BLaER1 treated with 17β-estradiol and CSF1 and Interleukin-3, amounts not matched to agents 10 nM and 100 nM (cell line): ENCODE data around the gene FLYWCH2.
A peak's percentile ranks its signal among the peaks of the same experiment; 100 is the strongest.
"Not testable (repeated sequence)": the region's sequence is repeated elsewhere in the genome, so short reads cannot be mapped to it uniquely, and the experiment has no call there.

Experiments used
- H3K27ac ChIP-seq, 11 experiments: shearing (Covaris generic); formaldehyde crosslinking; 2 replicates each; pipeline ENCODE4 v1.8.1; 2022
- H3K27me3 ChIP-seq, 11 experiments: shearing (Covaris generic); formaldehyde crosslinking; 2 replicates each; pipeline ENCODE4 v1.8.1; 2022
- H3K36me3 ChIP-seq, 11 experiments: shearing (Covaris generic); formaldehyde crosslinking; 2 replicates each; pipeline ENCODE4 v1.8.1; 2022
- H3K4me1 ChIP-seq, 10 experiments: shearing (Covaris generic); formaldehyde crosslinking; 2 replicates each; pipeline ENCODE4 v1.8.1; 2022
- H3K4me2 ChIP-seq, 11 experiments: shearing (Covaris generic); formaldehyde crosslinking; 2 replicates each; pipeline ENCODE4 v1.8.1; 2022
- H3K4me3 ChIP-seq, 10 experiments: shearing (Covaris generic); formaldehyde crosslinking; 2 replicates each; pipeline ENCODE4 v1.8.1; 2022
- H3K9ac ChIP-seq, 11 experiments: shearing (Covaris generic); formaldehyde crosslinking; 2 replicates each; pipeline ENCODE4 v1.8.1; 2022
- H3K9me3 ChIP-seq, 11 experiments: shearing (Covaris generic); formaldehyde crosslinking; replicated peaks in 1 of 11; 2 replicates each; pipeline ENCODE4 v1.8.1; 2022
- H4K20me1 ChIP-seq, 11 experiments: shearing (Covaris generic); formaldehyde crosslinking; 2 replicates each; pipeline ENCODE4 v1.8.1; 2022
- Cebpa-rat ChIP-seq, 11 experiments: shearing (Covaris generic); IDR thresholded peaks; 2 replicates each; pipeline ENCODE4 v1.8.1; 2022

Gene FLYWCH2

DNA sequence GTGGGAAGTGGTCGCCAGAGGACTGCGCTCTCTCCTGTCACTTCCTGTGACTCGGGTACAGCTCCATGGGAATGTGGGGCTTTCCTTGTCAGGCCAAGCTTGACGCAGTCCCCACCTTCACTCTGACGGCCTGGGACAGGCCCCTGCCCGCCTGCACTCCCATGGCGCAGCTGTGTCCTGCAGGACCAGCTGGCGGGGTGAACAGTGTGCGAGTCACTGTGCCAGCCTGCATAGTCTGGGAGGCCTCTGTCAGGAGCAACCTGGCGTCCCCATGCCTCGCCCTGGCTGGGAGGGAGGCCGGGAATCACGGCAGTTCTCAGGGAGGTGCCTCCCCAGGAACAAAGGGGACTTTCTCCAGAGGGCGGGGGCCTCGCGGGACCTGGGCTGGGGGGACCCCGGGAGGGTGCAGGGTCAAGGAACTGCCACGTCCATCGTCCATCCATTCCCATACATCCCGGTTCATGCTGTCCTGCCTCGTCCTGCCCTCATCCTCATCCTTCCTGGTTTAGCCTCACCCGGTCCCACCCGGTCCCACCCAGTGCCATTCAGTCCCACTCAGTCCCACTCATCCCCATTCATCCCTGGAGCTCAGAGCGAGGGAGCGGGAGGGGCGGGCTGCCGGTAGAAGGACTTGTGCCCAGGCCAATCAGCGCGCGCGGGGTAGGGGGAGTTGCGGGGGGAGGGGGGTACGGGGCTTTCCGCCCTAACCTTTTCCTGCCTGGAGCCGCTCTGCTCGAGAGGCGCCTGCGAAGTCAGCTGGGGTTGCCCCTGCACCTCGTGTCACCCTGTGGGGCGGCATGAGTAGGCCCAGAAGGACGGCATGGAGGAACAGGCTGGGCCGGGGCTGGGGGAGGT is 42.1 kb downstream of the FLYWCH2 start:
- Histone ChIP-seq H3K4me3 (no peak overlapping the region), H3K36me3 (peaks cover 28 to 52% (median 36%) of the 10 kb centered on the region in 11 experiments), H3K4me2 (peak overlapping the region in 1 of 11 experiments; percentile 10; a peak in 1 of 22 replicates), H3K27me3 (no peaks in the 10 kb centered on the region), H4K20me1 (peaks cover 0 to 42% (median 5%) of the 10 kb centered on the region in 11 experiments; a peak in 12 of 22 replicates), H3K27ac (no peak overlapping the region), H3K9ac (peak overlapping the region in 3 of 11 experiments; percentile 6 to 43 (median 30); a peak in 2 of 22 replicates), H3K9me3 (no peaks in the 10 kb centered on the region), H3K4me1 (peaks cover 10 to 28% (median 16%) of the 10 kb centered on the region in 10 experiments; a peak in 19 of 20 replicates)
- TF ChIP-seq Cebpa-rat (IDR thresholded peaks at IDR 0.05) = no peak

- Histone ChIP-seq H3K9ac (no peak overlapping the region), H3K9me3 (no peaks in the 10 kb centered on the region), H3K36me3 (peaks cover 30 to 53% (median 41%) of the 10 kb centered on the region in 11 experiments), H3K4me3 (no peak overlapping the region), H3K27me3 (no peaks in the 10 kb centered on the region), H4K20me1 (peaks cover 0 to 46% (median 5%) of the 10 kb centered on the region in 11 experiments; a peak in 11 of 22 replicates), H3K27ac (no peak overlapping the region), H3K4me1 (peaks cover 10 to 28% (median 16%) of the 10 kb centered on the region in 10 experiments; a peak in 19 of 20 replicates), H3K4me2 (peak overlapping the region in 2 of 11 experiments; percentile 74 to 79; a peak in 2 of 22 replicates)
- TF ChIP-seq Cebpa-rat (IDR thresholded peaks at IDR 0.05) = no peak
Observed at GRCh38 chr16:2925951-2926649, 43.1 kb downstream of the FLYWCH2 start.

GRCh38 chr16:2926650-2926999 is 43.6 kb downstream of the FLYWCH2 start:
- no peaks in the 10 kb centered on the region for H3K27me3 ChIP-seq
- H4K20me1 ChIP-seq = peaks cover 0 to 46% (median 5%) of the 10 kb centered on the region in 11 experiments; a peak in 11 of 22 replicates
- peaks cover 29 to 52% (median 38%) of the 10 kb centered on the region in 11 experiments for H3K36me3 ChIP-seq
- H3K27ac ChIP-seq = no peak overlapping the region
- no peak for TF ChIP-seq Cebpa-rat (IDR thresholded peaks at IDR 0.05)
- no peak overlapping the region; a peak in 2 of 20 replicates for H3K4me3 ChIP-seq
- H3K9me3 ChIP-seq = no peaks in the 10 kb centered on the region
- H3K4me1 ChIP-seq = peaks cover 10 to 28% (median 16%) of the 10 kb centered on the region in 10 experiments; a peak in 19 of 20 replicates
- peak overlapping the region; percentile 26 to 79 (median 62); a peak in 21 of 22 replicates for H3K4me2 ChIP-seq
- no peak overlapping the region for H3K9ac ChIP-seq

DNA sequence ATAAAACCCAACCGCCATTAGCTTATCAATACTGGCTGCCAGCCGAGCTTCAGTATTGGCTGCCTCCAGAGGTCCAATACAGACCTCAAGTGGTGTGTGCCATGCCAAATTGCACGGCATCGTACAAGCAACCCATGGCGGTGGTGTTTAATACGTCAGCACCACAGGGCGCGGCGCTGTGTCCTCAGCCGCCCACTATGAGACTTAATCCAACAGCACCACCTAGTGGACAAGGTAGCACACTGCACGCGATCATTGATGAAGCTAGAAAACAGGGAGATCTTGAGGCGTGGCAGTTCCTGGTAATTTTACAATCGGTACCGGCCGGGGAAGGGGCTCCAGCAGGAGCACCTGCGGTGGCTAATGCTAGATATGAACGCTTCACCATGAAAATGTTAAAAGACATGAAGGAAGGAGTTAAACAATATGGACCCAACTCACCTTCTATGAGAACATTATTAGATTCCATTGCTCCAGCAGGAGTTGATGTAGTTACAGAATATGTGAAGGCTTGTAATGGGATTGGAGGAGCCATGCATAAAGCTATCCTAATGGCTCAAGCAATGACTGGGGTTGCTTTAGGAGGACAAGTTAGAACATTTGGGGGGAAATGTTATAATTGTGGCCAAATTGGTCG is 44.1 kb downstream of the FLYWCH2 start:
- no peak overlapping the region for H3K27ac ChIP-seq
- H4K20me1 ChIP-seq = peaks cover 0 to 46% (median 5%) of the 10 kb centered on the region in 11 experiments; a peak in 11 of 22 replicates
- H3K4me3 ChIP-seq = no peak overlapping the region; a peak in 2 of 20 replicates
- peaks cover 25 to 49% (median 34%) of the 10 kb centered on the region in 11 experiments for H3K36me3 ChIP-seq
- H3K9me3 ChIP-seq = no peaks in the 10 kb centered on the region
- TF ChIP-seq Cebpa-rat (IDR thresholded peaks at IDR 0.05) = no peak
- no peaks in the 10 kb centered on the region for H3K27me3 ChIP-seq
- H3K4me2 ChIP-seq = peak overlapping the region; percentile 26 to 79 (median 62); a peak in 21 of 22 replicates
- peaks cover 10 to 28% (median 16%) of the 10 kb centered on the region in 10 experiments; a peak in 19 of 20 replicates for H3K4me1 ChIP-seq
- H3K9ac ChIP-seq = 0 out of 22 replicates have a peak overlapping the region, but pooled peaks of 1 of the 11 experiments have one; percentile 32

DNA sequence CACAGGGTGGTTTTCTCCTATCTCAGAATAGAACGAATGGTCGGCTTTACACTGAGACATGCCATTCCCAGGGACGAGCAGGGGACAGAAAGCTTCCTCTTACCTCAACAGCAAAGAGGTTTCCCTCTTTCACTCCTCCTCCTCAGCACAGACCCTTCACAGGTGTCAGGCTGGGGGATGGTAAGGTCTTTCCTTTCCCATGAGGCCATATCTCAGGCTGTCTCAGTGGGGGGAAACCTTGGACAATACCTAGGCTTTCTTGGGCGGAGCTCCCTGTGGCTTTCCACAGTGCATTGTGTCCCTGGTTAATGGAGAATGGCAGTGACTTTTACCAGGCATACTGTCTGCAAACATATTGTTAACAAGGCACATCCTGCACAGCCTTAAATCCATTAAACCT is 45.1 kb downstream of the FLYWCH2 start:
- Histone ChIP-seq H4K20me1 (peaks cover 0 to 54% (median 5%) of the 10 kb centered on the region in 11 experiments; a peak in 11 of 22 replicates), H3K4me1 (peaks cover 7 to 26% (median 17%) of the 10 kb centered on the region in 10 experiments; a peak in 18 of 20 replicates), H3K36me3 (peaks cover 23 to 51% (median 34%) of the 10 kb centered on the region in 11 experiments), H3K9ac (peak overlapping the region in 2 of 11 experiments; percentile 32 to 33; a peak in 5 of 22 replicates)
- H3K27me3 ChIP-seq, H3K9me3 ChIP-seq, H3K4me3 ChIP-seq, H3K27ac ChIP-seq, H3K4me2 ChIP-seq: not testable (repeated sequence)

DNA sequence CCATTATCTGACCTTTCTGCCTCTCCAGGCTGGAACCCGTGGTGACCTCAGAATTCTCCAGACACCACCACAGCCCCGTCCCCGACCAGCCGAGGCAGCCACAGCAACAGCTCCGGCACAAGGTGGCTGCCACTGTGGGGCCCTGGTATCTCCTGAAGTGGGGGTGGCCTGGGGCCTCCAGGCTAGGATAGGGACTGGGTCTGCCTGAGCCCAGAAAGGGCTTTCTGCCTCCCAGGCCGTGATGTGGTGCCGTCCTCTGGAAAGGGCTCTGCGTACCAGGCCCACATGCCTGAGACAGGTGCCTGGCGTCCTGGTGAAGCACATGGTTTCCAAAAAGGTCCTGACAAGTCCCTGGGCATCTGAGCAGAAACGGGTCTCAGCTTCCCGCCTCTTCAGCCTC is 45.8 kb downstream of the FLYWCH2 start:
- Histone ChIP-seq H3K4me2 (no peak overlapping the region), H3K4me1 (peaks cover 12 to 30% (median 21%) of the 10 kb centered on the region in 10 experiments; a peak in 19 of 20 replicates), H3K4me3 (no peak overlapping the region), H4K20me1 (peaks cover 0 to 60% (median 5%) of the 10 kb centered on the region in 11 experiments; a peak in 11 of 22 replicates), H3K9ac (no peak overlapping the region; a peak in 1 of 22 replicates), H3K36me3 (peaks cover 27 to 58% (median 40%) of the 10 kb centered on the region in 11 experiments), H3K27ac (no peak overlapping the region), H3K9me3 (no peaks in the 10 kb centered on the region), H3K27me3 (no peaks in the 10 kb centered on the region)
- TF ChIP-seq Cebpa-rat (IDR thresholded peaks at IDR 0.05) = no peak

- TF ChIP-seq Cebpa-rat (IDR thresholded peaks at IDR 0.05) = no peak
- H3K27ac ChIP-seq = no peak overlapping the region
- H3K4me3 ChIP-seq = no peak overlapping the region
- no peak overlapping the region for H3K4me2 ChIP-seq
- H3K27me3 ChIP-seq = no peaks in the 10 kb centered on the region
- no peak overlapping the region for H3K9ac ChIP-seq
- H4K20me1 ChIP-seq = peaks cover 0 to 63% (median 5%) of the 10 kb centered on the region in 11 experiments; a peak in 11 of 22 replicates
- no peaks in the 10 kb centered on the region for H3K9me3 ChIP-seq
- H3K4me1 ChIP-seq = peaks cover 12 to 39% (median 26%) of the 10 kb centered on the region in 10 experiments
- peaks cover 35 to 63% (median 43%) of the 10 kb centered on the region in 11 experiments for H3K36me3 ChIP-seq
Observed at GRCh38 chr16:2929693-2930092, 46.7 kb downstream of the FLYWCH2 start.

- H3K4me3 ChIP-seq = no peak overlapping the region
- H3K4me2 ChIP-seq = no peak overlapping the region
- H3K9me3 ChIP-seq = no peaks in the 10 kb centered on the region
- H3K27ac ChIP-seq = no peak overlapping the region; a peak in 1 of 22 replicates
- H3K27me3 ChIP-seq = no peaks in the 10 kb centered on the region
- H3K4me1 ChIP-seq = peaks cover 15 to 45% (median 30%) of the 10 kb centered on the region in 10 experiments
- no peak for TF ChIP-seq Cebpa-rat (IDR thresholded peaks at IDR 0.05)
- H4K20me1 ChIP-seq = peaks cover 0 to 62% (median 7%) of the 10 kb centered on the region in 11 experiments; a peak in 11 of 22 replicates
- H3K9ac ChIP-seq = 0 out of 22 replicates have a peak overlapping the region, but pooled peaks of 1 of the 11 experiments have one; percentile 18
- peaks cover 35 to 59% (median 42%) of the 10 kb centered on the region in 11 experiments for H3K36me3 ChIP-seq
Observed at GRCh38 chr16:2930236-2930635, 47.2 kb downstream of the FLYWCH2 start.

DNA sequence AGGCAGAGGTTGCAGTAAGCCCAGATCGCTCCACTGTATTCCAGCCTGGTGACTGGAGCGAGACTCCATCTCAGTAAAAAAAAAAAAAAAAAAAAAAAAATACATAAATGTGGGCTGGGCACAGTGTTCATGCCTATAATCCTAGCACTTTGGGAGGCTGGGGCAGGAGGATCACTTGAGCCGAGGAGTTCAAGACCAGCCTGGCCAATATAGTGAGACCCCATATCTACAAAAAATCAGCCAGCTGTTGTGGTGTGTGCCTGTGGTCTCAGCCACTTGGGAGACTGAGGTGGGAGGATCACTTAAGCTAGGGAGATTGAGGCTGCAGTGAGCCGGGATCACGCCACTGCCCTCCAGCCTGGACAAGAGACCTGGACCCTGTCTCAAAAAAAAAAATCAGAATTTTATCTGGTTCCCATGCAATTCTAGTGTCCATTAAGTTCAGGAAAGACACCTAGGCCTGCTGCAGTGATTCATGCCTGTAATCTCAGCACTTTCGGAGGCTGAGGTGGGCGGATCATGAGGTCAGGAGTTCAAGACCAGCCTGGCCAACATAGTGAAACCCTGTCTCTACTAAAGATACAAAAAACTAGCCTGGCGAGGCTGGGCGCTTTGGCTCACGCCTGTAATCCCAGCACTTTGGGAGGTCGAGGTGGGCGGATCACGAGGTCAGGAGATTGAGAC is 48.4 kb downstream of the FLYWCH2 start:
- Histone ChIP-seq H4K20me1 (peaks cover 4 to 73% (median 18%) of the 10 kb centered on the region in 11 experiments; a peak in 14 of 22 replicates), H3K4me1 (peaks cover 24 to 55% (median 41%) of the 10 kb centered on the region in 10 experiments), H3K36me3 (peaks cover 35 to 63% (median 42%) of the 10 kb centered on the region in 11 experiments)
- H3K27ac ChIP-seq, H3K4me2 ChIP-seq, H3K9ac ChIP-seq, H3K27me3 ChIP-seq, H3K4me3 ChIP-seq, H3K9me3 ChIP-seq: not testable (repeated sequence)
